GM12878 (cell line): ENCODE results near the gene SLC38A9. TPM values are rescaled to one million over a fixed set of nuclear protein-coding genes. Genes with fewer than 3 reads are reported as not detected.

ENCODE experiments used
- ATAC-seq: fragments of 200-7000 bp; cut with Tn5 transposase; 3 replicates; pipeline ENCODE4 v1.9.1; 2020; ENCODE audit warnings: mild to moderate bottlenecking, moderate library complexity
- BruUV-seq: library from RNA; stranded (reverse); fragments of 400-500 nt; replicated peaks from 2 replicates; lab custom pipeline; 2021; lab: Mats Ljungman, UMichigan
- CTCF ChIA-PET: fragments of 300-600 bp; sonication (Branson Sonifier 250); formaldehyde crosslinking; extraction: SDS; loops from one replicate; lab custom pipeline; 2021; ENCODE audit warnings: inconsistent platforms; lab: Yijun Ruan, JAX
- POLR2A ChIA-PET: fragments of 350-600 bp; formaldehyde crosslinking; extraction: SDS; loops from one replicate; lab custom pipeline; 2021; ENCODE audit warnings: inconsistent platforms; lab: Charles Lee
- RAD21 ChIA-PET: fragments of 300-600 bp; sonication (Branson Sonifier 250); formaldehyde crosslinking; loops from one replicate; lab custom pipeline; 2023; ENCODE audit warnings: antibody characterized with exemption; ENCODE audit not compliant: unreplicated experiment; lab: Charles Lee
- SMC1A ChIA-PET: fragments of 300-600 bp; sonication (Branson Sonifier 250); formaldehyde crosslinking; loops from one replicate; lab custom pipeline; 2023; ENCODE audit not compliant: unreplicated experiment, uncharacterized antibody; lab: Charles Lee
- DNase-seq: peaks from one replicate; pipeline ENCODE4 v3.0.0-alpha.2; 2011; ENCODE audit warnings: low read depth, low spot score
- FAIRE-seq: peaks from 3 replicates; lab custom pipeline; 2011; peaks lifted over from hg19 to GRCh38; lab: Jason Lieb, UNC
- H2AFZ ChIP-seq: 2 replicates; pipeline ENCODE4 v1.6.0; 2011; ENCODE audit warnings: low read depth, low read length, control low read depth; ENCODE audit not compliant: control insufficient read depth
- H3K27ac ChIP-seq: 2 replicates; pipeline ENCODE4 v1.5.1; 2011; ENCODE audit warnings: control low read depth; ENCODE audit not compliant: control insufficient read depth, insufficient read depth
- H3K27me3 ChIP-seq, 2 experiments: replicated peaks in 1 of 2; 2 replicates each; pipeline versions ENCODE4 v1.6.0 to v1.6.1; 2011; ENCODE audit warnings: low read length in 1 of 2; ENCODE audit not compliant: control insufficient read depth in 2 of 2, insufficient read depth in 2 of 2
- H3K36me3 ChIP-seq, 2 experiments: 2 replicates each; pipeline ENCODE4 v1.5.1; 2011; ENCODE audit warnings: low read length in 1 of 2; ENCODE audit not compliant: control insufficient read depth in 2 of 2, insufficient read depth in 2 of 2
- H3K4me1 ChIP-seq: 2 replicates; pipeline ENCODE4 v1.6.1; 2011; ENCODE audit warnings: mild to moderate bottlenecking, low read length, moderate library complexity, mixed read lengths; ENCODE audit not compliant: control insufficient read depth, insufficient read depth
- H3K4me2 ChIP-seq: 2 replicates; pipeline ENCODE4 v1.6.0; 2011; ENCODE audit warnings: control low read depth; ENCODE audit not compliant: control insufficient read depth, insufficient read depth
- H3K4me3 ChIP-seq: fragments of 200-600 bp; sonication (generic); 2 replicates; pipeline ENCODE4 v1.5.1; 2016
- H3K79me2 ChIP-seq: 2 replicates; pipeline ENCODE4 v1.6.0; 2011; ENCODE audit warnings: low read length; ENCODE audit not compliant: control insufficient read depth, insufficient read depth
- H3K9ac ChIP-seq: 2 replicates; pipeline ENCODE4 v1.8.0; 2011; ENCODE audit warnings: low read length, control low read depth, mixed read lengths; ENCODE audit not compliant: control insufficient read depth, insufficient read depth
- H3K9me3 ChIP-seq: replicated peaks from 3 replicates; pipeline ENCODE4 v1.5.1; 2011; ENCODE audit warnings: mild to moderate bottlenecking, low read length; ENCODE audit not compliant: control insufficient read depth, insufficient read depth
- H4K20me1 ChIP-seq: 2 replicates; pipeline ENCODE4 v1.6.0; 2011; ENCODE audit not compliant: control insufficient read depth, insufficient read depth
- BCL11A ChIP-seq: IDR thresholded peaks from 2 replicates; pipeline ENCODE4 v1.6.1; 2011; ENCODE audit warnings: low read depth, low read length
- BRCA1 ChIP-seq: IDR thresholded peaks from 2 replicates; pipeline ENCODE4 v1.6.1; 2011; ENCODE audit warnings: low read depth, low read length, improper control_type of control experiment
- FOXK2 ChIP-seq: fragments of 450-650 bp; IDR thresholded peaks from 2 replicates; pipeline ENCODE4 v1.6.1; 2017; ENCODE audit warnings: mild to moderate bottlenecking, moderate library complexity
- IKZF1 ChIP-seq: fragments of 450-650 bp; conservative IDR thresholded peaks from 2 replicates; pipeline ENCODE4 v1.6.1; 2017; ENCODE audit warnings: antibody characterized with exemption, mild to moderate bottlenecking
- JUND ChIP-seq: IDR thresholded peaks from 2 replicates; pipeline ENCODE4 v1.6.1; 2012; ENCODE audit warnings: low read depth, mild to moderate bottlenecking, low read length, improper control_type of control experiment, moderate library complexity
- KAT2A ChIP-seq: conservative IDR thresholded peaks from 2 replicates; pipeline ENCODE4 v1.6.1; 2011; ENCODE audit warnings: low read depth, low read length; ENCODE audit not compliant: control insufficient read depth
- NR2C1 ChIP-seq: fragments of 450-650 bp; IDR thresholded peaks from 2 replicates; pipeline ENCODE4 v1.6.1; 2017; ENCODE audit warnings: antibody characterized with exemption, mild to moderate bottlenecking, moderate library complexity
- NR2F1 ChIP-seq: fragments of 450-650 bp; conservative IDR thresholded peaks from 2 replicates; pipeline ENCODE4 v1.6.1; 2017; ENCODE audit warnings: mild to moderate bottlenecking
- POLR2A ChIP-seq: IDR thresholded peaks from 2 replicates; pipeline ENCODE4 v1.6.1; 2011; ENCODE audit warnings: low read depth, mild to moderate bottlenecking, low read length
- POLR2AphosphoS2 ChIP-seq: IDR thresholded peaks from 2 replicates; pipeline ENCODE4 v1.6.1; 2011; ENCODE audit warnings: low read depth, mild to moderate bottlenecking, low read length, improper control_type of control experiment, moderate library complexity
- RCOR1 ChIP-seq: conservative IDR thresholded peaks from 2 replicates; pipeline ENCODE4 v1.6.1; 2012; ENCODE audit warnings: low read depth, low read length, improper control_type of control experiment
- SREBF2 ChIP-seq: IDR thresholded peaks from 2 replicates; pipeline ENCODE4 v1.6.1; 2012; ENCODE audit warnings: mild to moderate bottlenecking, low read length
- WRNIP1 ChIP-seq: IDR thresholded peaks from 2 replicates; pipeline ENCODE4 v1.6.1; 2011; ENCODE audit warnings: low read depth, low read length, improper control_type of control experiment, borderline replicate concordance
- WGBS: methylation state at CpG from one replicate; pipeline ENCODE4 v1.1.6; 2016; ENCODE audit warnings: low lambda C conversion rate; ENCODE audit not compliant: insufficient replicate concordance, insufficient coverage; ENCODE audit errors: missing lambda C conversion rate; 5-methylcytosine and 5-hydroxymethylcytosine counted together
- in situ Hi-C: fragments of 300-500 bp; cut with MboI; formaldehyde crosslinking; loops from 9 replicates; pipeline ENCODE4 v1.14.3; 2018; ENCODE audit warnings: mixed read lengths
- intact Hi-C: fragments of 100-400 bp; cut with micrococcal nuclease; formaldehyde crosslinking; loops from one replicate; pipeline ENCODE4 v1.14.2; 2022; ENCODE audit not compliant: unreplicated experiment
- polyA plus RNA-seq, 11 experiments: library from polyadenylated mRNA; depleted of rRNA in 4 of 11; unstranded in 6 of 11; stranded (reverse) in 5 of 11; fragments of >200 nt; fragmentation: Nextera tagmentation in 4 of 11; fragmentation: Illumina TruSeq in 1 of 11; extraction: Ambion mirVana in 4 of 11; extraction: Trizol in 1 of 11; gene quantifications; 1 replicate in 1 of 11; 2 replicates in 10 of 11; pipeline versions ENCODE4 v1.2.1 to v1.2.3, GENCODE V29; 2011 to 2016; ENCODE audit warnings: inconsistent platforms in 2 of 11, missing spikeins in 2 of 11, low read depth in 1 of 11
- total RNA-seq, 4 experiments: library from RNA; depleted of rRNA in 3 of 4; stranded (reverse); fragments of >200 nt in 3 of 4; fragmentation: Illumina TruSeq in 1 of 4; extraction: Trizol in 1 of 4; gene quantifications; 2 replicates each; pipeline versions ENCODE4 v1.2.1 to v1.2.3, GENCODE V29; 2013 to 2021
- TF ChIP-seq, protein P1 (sequence below): fragments of 450-650 bp; IDR thresholded peaks from 2 replicates; pipeline ENCODE4 v1.6.1; 2018; ENCODE audit warnings: mild to moderate bottlenecking, low read depth, moderate library complexity; ENCODE audit not compliant: partially characterized antibody
- TF ChIP-seq, protein P2 (sequence below): IDR thresholded peaks from 2 replicates; pipeline ENCODE4 v1.6.1; 2011; ENCODE audit warnings: borderline replicate concordance, low read depth, mild to moderate bottlenecking, moderate library complexity, low read length; ENCODE audit not compliant: insufficient read depth, poor library complexity, severe bottlenecking
- TF ChIP-seq, protein P3 (sequence below): IDR thresholded peaks from 2 replicates; pipeline ENCODE4 v1.6.1; 2012; ENCODE audit warnings: low read depth, low read length, improper control_type of control experiment
- TF ChIP-seq, protein P4 (sequence below): fragments of 450-650 bp; IDR thresholded peaks from 2 replicates; pipeline ENCODE4 v1.6.1; 2016; ENCODE audit warnings: mild to moderate bottlenecking

SLC38A9 gene
- total and polyA plus RNA-seq, 10 of the 15 experiments (the other 5 are each of a cell fraction or from before 2014, with no cell fraction given) = 8.5 to 35.1 (median 23.0) TPM

DNA sequence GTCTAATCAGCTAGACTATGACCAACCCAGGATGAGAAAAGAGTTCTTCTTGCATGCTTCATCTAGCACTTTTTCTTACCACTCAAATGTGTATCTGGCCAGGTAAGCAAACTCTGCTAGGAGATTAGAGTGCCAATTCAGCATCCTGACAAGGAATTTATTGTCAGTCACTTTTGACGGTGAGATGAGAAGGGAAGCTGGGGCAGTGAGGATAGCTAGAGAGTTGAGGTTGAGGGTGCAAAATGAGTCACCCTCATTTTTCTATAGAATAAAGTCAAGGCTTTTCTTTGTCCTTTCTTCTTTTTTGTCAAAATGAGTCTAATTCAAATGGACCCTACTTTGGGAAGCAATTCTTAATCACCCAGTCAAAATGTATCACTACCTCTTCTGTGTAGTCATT is 102.7 kb downstream of the SLC38A9 start:
- Histone ChIP-seq H4K20me1 (no peaks in the 10 kb centered on the region), H3K4me1 (no peaks in the 10 kb centered on the region), H3K27me3 (no peaks in the 10 kb centered on the region), H3K27ac (no peak overlapping the region), H3K4me3 (no peak overlapping the region), H3K9me3 (no peaks in the 10 kb centered on the region; the same call in 2 of the 3 replicates), H3K79me2 (no peaks in the 10 kb centered on the region), H3K4me2 (no peak overlapping the region), H3K9ac (no peak overlapping the region), H3K36me3 (no peaks in the 10 kb centered on the region), H2AFZ (no peak overlapping the region)
- WGBS = 42% methylated on average over 1 of the region's 1 CpG
- no TSS peak for BruUV-seq
- ChIA-PET CTCF (no interaction called here), SMC1A (interaction anchor here (1.4 kb wide), 1 partner anchor 27 kb away, joined by 4 read pairs; no protein-coding TSS in a partner anchor), RAD21 (no interaction called here), POLR2A (no interaction called here)
- FAIRE-seq (no peak), DNase-seq (no peak), ATAC-seq (no peak)
- intact Hi-C loops = no loop called here
- in situ Hi-C loops = no loop called here
- TF ChIP-seq, protein P1, sequence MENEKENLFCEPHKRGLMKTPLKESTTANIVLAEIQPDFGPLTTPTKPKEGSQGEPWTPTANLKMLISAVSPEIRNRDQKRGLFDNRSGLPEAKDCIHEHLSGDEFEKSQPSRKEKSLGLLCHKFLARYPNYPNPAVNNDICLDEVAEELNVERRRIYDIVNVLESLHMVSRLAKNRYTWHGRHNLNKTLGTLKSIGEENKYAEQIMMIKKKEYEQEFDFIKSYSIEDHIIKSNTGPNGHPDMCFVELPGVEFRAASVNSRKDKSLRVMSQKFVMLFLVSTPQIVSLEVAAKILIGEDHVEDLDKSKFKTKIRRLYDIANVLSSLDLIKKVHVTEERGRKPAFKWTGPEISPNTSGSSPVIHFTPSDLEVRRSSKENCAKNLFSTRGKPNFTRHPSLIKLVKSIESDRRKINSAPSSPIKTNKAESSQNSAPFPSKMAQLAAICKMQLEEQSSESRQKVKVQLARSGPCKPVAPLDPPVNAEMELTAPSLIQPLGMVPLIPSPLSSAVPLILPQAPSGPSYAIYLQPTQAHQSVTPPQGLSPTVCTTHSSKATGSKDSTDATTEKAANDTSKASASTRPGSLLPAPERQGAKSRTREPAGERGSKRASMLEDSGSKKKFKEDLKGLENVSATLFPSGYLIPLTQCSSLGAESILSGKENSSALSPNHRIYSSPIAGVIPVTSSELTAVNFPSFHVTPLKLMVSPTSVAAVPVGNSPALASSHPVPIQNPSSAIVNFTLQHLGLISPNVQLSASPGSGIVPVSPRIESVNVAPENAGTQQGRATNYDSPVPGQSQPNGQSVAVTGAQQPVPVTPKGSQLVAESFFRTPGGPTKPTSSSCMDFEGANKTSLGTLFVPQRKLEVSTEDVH = no peak
- no peak for TF ChIP-seq FOXK2
- TF ChIP-seq, protein P2, sequence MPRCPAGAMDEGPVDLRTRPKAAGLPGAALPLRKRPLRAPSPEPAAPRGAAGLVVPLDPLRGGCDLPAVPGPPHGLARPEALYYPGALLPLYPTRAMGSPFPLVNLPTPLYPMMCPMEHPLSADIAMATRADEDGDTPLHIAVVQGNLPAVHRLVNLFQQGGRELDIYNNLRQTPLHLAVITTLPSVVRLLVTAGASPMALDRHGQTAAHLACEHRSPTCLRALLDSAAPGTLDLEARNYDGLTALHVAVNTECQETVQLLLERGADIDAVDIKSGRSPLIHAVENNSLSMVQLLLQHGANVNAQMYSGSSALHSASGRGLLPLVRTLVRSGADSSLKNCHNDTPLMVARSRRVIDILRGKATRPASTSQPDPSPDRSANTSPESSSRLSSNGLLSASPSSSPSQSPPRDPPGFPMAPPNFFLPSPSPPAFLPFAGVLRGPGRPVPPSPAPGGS = no peak
- TF ChIP-seq, protein P3, sequence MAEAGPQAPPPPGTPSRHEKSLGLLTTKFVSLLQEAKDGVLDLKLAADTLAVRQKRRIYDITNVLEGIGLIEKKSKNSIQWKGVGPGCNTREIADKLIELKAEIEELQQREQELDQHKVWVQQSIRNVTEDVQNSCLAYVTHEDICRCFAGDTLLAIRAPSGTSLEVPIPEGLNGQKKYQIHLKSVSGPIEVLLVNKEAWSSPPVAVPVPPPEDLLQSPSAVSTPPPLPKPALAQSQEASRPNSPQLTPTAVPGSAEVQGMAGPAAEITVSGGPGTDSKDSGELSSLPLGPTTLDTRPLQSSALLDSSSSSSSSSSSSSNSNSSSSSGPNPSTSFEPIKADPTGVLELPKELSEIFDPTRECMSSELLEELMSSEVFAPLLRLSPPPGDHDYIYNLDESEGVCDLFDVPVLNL = no peak
- TF ChIP-seq POLR2A = no peak
- no peak for TF ChIP-seq NR2F1
- no peak for TF ChIP-seq RCOR1
- TF ChIP-seq BRCA1 = no peak
- TF ChIP-seq IKZF1 = no peak
- no peak for TF ChIP-seq POLR2AphosphoS2
- TF ChIP-seq KAT2A = no peak
- no peak for TF ChIP-seq NR2C1
- no peak for TF ChIP-seq BCL11A
- no peak for TF ChIP-seq WRNIP1
- TF ChIP-seq, protein P4, sequence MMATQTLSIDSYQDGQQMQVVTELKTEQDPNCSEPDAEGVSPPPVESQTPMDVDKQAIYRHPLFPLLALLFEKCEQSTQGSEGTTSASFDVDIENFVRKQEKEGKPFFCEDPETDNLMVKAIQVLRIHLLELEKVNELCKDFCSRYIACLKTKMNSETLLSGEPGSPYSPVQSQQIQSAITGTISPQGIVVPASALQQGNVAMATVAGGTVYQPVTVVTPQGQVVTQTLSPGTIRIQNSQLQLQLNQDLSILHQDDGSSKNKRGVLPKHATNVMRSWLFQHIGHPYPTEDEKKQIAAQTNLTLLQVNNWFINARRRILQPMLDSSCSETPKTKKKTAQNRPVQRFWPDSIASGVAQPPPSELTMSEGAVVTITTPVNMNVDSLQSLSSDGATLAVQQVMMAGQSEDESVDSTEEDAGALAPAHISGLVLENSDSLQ = no peak
- TF ChIP-seq JUND = no peak
- no peak for TF ChIP-seq SREBF2
